HepG2 (cell line): Measurements from ENCODE around the gene UTP4. TPM values are rescaled to one million over a fixed set of nuclear protein-coding genes. Genes with fewer than 3 reads are reported as not detected.
A peak's percentile ranks its signal among the peaks of the same experiment; 100 is the strongest.

Source experiments
- FOXK2 ChIP-seq: fragments of 450-650 bp; IDR thresholded peaks from 2 replicates; pipeline ENCODE4 v1.6.1; 2016
- GFI1 ChIP-seq: sonication (generic); formaldehyde crosslinking; IDR thresholded peaks from 2 replicates; pipeline ENCODE4 v1.5.0; 2020; ENCODE audit warnings: missing genetic modification reagents, mild to moderate bottlenecking, borderline replicate concordance
- NBN ChIP-seq: fragments of 450-650 bp; conservative IDR thresholded peaks from 2 replicates; pipeline ENCODE4 v1.6.1; 2017
- RELA ChIP-seq: sonication (generic); formaldehyde crosslinking; IDR thresholded peaks from 2 replicates; pipeline ENCODE4 v1.4.0; 2020; ENCODE audit warnings: missing genetic modification reagents
- SETDB1 ChIP-seq: sonication (generic); formaldehyde crosslinking; IDR thresholded peaks from 2 replicates; pipeline ENCODE4 v1.5.1; 2020; ENCODE audit warnings: missing genetic modification reagents, mild to moderate bottlenecking, borderline replicate concordance
- STAG1 ChIP-seq: sonication (generic); formaldehyde crosslinking; IDR thresholded peaks from 2 replicates; pipeline ENCODE4 v1.4.0; 2020; ENCODE audit warnings: missing genetic modification reagents
- U2AF2 ChIP-seq: fragments of 200-400 bp; formaldehyde crosslinking; IDR thresholded peaks from 2 replicates; pipeline ENCODE4 v1.6.1; 2017; ENCODE audit warnings: low read depth, mild to moderate bottlenecking, low read length
- ZBTB42 ChIP-seq: sonication (generic); formaldehyde crosslinking; IDR thresholded peaks from 2 replicates; pipeline ENCODE4 v1.5.0; 2020; ENCODE audit warnings: mild to moderate bottlenecking, missing genetic modification reagents
- ZNF224 ChIP-seq: sonication (generic); formaldehyde crosslinking; IDR thresholded peaks from 2 replicates; pipeline ENCODE4 v1.5.0; 2020; ENCODE audit warnings: mild to moderate bottlenecking, missing genetic modification reagents
- ZNF660 ChIP-seq: sonication (generic); formaldehyde crosslinking; IDR thresholded peaks from 2 replicates; pipeline ENCODE4 v1.5.1; 2020; ENCODE audit warnings: mild to moderate bottlenecking, low read depth, missing genetic modification reagents, borderline replicate concordance
- polyA plus RNA-seq, 8 experiments: library from polyadenylated mRNA; depleted of rRNA in 3 of 8; stranded (reverse) in 7 of 8; unstranded in 1 of 8; fragments of >200 nt; fragmentation: Illumina TruSeq in 4 of 8; extraction: Trizol in 4 of 8; gene quantifications; 2 replicates each; pipeline versions ENCODE4 v1.2.1 to v1.2.3, GENCODE V29; 2011 to 2016; ENCODE audit warnings: low read depth in 4 of 8, missing spikeins in 1 of 8, mixed read lengths in 1 of 8; ENCODE audit not compliant: insufficient read depth in 1 of 8
- total RNA-seq, 5 experiments: library from RNA; depleted of rRNA; stranded (reverse); fragments of >200 nt; fragmentation: Illumina TruSeq; extraction: Trizol; gene quantifications; 2 replicates each; pipeline ENCODE4 v1.2.3, GENCODE V29; 2016; ENCODE audit warnings: low read depth in 1 of 5
- TF ChIP-seq, protein P1 (sequence below): sonication (generic); formaldehyde crosslinking; IDR thresholded peaks from 2 replicates; pipeline ENCODE4 v1.9.0; 2022; ENCODE audit warnings: low read depth, missing genetic modification reagents
- TF ChIP-seq, protein P2 (sequence below): sonication (generic); formaldehyde crosslinking; IDR thresholded peaks from 2 replicates; pipeline ENCODE4 v1.5.1; 2020; ENCODE audit warnings: mild to moderate bottlenecking, missing genetic modification reagents, moderate library complexity
- TF ChIP-seq, protein P3 (sequence below): sonication (generic); formaldehyde crosslinking; IDR thresholded peaks from 2 replicates; pipeline ENCODE4 v1.5.0; 2020; ENCODE audit warnings: missing genetic modification reagents
- TF ChIP-seq, protein P4 (sequence below): sonication (generic); formaldehyde crosslinking; IDR thresholded peaks from 2 replicates; pipeline ENCODE4 v1.5.1; 2020; ENCODE audit warnings: missing genetic modification reagents, mild to moderate bottlenecking, borderline replicate concordance
- TF ChIP-seq, protein P5 (sequence below): sonication (generic); formaldehyde crosslinking; IDR thresholded peaks from 2 replicates; pipeline ENCODE4 v1.8.1; 2023; ENCODE audit warnings: mild to moderate bottlenecking, inconsistent platforms, moderate library complexity, missing genetic modification reagents, borderline replicate concordance
- TF ChIP-seq, protein P6 (sequence below): sonication (generic); formaldehyde crosslinking; IDR thresholded peaks from 2 replicates; pipeline ENCODE4 v1.8.0; 2022; ENCODE audit warnings: mild to moderate bottlenecking, missing genetic modification reagents

Gene UTP4
- total and polyA plus RNA-seq, 2 of the 13 experiments (the other 11 are each of a cell fraction or from before 2014, with no cell fraction given) = 30.0 to 85.8 TPM

DNA sequence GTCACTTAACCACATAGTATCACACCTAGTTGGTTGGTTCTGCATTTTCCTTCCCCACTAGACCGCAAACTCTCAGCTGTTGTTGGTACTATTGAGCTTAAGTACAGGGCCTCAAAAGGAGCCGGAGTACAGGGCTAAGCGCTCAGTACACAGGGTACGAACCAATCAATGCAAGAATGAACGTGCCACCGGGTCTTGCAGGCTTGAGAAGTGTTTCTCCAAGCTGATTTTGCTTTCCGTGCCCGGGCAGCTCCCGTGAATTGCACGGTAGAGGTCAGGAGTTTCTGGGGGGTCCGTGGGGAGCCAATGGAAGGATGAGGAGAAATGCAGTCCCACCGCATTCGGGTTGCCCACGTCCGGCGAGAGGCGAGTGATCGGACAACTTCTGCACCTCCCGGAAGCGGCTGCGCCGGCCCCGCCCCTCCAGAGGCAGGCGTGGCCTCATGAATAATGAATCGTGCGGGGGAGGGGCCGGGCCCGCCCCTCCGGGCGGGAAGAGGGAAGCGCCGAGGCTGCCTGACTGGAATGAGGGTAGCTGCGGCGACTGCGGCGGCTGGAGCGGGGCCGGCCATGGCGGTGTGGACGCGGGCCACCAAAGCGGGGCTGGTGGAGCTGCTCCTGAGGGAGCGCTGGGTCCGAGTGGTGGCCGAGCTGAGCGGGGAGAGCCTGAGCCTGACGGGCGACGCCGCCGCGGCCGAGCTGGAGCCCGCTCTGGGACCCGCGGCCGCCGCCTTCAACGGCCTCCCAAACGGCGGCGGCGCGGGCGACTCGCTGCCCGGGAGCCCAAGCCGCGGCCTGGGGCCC, 54.4 kb downstream of the UTP4 start, which contains the start of gene SNTB2 (continued):
- TF ChIP-seq, protein P1, sequence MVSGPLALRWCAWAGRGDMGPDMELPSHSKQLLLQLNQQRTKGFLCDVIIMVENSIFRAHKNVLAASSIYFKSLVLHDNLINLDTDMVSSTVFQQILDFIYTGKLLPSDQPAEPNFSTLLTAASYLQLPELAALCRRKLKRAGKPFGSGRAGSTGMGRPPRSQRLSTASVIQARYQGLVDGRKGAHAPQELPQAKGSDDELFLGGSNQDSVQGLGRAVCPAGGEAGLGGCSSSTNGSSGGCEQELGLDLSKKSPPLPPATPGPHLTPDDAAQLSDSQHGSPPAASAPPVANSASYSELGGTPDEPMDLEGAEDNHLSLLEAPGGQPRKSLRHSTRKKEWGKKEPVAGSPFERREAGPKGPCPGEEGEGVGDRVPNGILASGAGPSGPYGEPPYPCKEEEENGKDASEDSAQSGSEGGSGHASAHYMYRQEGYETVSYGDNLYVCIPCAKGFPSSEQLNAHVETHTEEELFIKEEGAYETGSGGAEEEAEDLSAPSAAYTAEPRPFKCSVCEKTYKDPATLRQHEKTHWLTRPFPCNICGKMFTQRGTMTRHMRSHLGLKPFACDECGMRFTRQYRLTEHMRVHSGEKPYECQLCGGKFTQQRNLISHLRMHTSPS (CRISPR knock-in tag) = peak; percentile 36
- TF ChIP-seq, protein P2, sequence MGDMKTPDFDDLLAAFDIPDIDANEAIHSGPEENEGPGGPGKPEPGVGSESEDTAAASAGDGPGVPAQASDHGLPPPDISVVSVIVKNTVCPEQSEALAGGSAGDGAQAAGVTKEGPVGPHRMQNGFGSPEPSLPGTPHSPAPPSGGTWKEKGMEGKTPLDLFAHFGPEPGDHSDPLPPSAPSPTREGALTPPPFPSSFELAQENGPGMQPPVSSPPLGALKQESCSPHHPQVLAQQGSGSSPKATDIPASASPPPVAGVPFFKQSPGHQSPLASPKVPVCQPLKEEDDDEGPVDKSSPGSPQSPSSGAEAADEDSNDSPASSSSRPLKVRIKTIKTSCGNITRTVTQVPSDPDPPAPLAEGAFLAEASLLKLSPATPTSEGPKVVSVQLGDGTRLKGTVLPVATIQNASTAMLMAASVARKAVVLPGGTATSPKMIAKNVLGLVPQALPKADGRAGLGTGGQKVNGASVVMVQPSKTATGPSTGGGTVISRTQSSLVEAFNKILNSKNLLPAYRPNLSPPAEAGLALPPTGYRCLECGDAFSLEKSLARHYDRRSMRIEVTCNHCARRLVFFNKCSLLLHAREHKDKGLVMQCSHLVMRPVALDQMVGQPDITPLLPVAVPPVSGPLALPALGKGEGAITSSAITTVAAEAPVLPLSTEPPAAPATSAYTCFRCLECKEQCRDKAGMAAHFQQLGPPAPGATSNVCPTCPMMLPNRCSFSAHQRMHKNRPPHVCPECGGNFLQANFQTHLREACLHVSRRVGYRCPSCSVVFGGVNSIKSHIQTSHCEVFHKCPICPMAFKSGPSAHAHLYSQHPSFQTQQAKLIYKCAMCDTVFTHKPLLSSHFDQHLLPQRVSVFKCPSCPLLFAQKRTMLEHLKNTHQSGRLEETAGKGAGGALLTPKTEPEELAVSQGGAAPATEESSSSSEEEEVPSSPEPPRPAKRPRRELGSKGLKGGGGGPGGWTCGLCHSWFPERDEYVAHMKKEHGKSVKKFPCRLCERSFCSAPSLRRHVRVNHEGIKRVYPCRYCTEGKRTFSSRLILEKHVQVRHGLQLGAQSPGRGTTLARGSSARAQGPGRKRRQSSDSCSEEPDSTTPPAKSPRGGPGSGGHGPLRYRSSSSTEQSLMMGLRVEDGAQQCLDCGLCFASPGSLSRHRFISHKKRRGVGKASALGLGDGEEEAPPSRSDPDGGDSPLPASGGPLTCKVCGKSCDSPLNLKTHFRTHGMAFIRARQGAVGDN (CRISPR knock-in tag) = peak; percentile 95
- TF ChIP-seq, protein P3, sequence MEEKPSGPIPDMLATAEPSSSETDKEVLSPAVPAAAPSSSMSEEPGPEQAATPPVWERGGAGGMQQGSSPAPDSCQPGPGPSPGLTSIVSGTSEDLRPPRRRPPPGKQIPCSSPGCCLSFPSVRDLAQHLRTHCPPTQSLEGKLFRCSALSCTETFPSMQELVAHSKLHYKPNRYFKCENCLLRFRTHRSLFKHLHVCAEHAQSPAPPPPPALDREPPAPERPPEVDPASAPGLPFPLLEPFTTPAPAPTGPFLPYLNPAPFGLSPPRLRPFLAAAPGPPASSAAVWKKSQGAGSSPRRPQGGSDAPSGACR (CRISPR knock-in tag) = peak; percentile 72; the same call in 1 of the 2 replicates
- no peak for TF ChIP-seq ZNF660
- TF ChIP-seq NBN = no peak
- TF ChIP-seq, protein P4, sequence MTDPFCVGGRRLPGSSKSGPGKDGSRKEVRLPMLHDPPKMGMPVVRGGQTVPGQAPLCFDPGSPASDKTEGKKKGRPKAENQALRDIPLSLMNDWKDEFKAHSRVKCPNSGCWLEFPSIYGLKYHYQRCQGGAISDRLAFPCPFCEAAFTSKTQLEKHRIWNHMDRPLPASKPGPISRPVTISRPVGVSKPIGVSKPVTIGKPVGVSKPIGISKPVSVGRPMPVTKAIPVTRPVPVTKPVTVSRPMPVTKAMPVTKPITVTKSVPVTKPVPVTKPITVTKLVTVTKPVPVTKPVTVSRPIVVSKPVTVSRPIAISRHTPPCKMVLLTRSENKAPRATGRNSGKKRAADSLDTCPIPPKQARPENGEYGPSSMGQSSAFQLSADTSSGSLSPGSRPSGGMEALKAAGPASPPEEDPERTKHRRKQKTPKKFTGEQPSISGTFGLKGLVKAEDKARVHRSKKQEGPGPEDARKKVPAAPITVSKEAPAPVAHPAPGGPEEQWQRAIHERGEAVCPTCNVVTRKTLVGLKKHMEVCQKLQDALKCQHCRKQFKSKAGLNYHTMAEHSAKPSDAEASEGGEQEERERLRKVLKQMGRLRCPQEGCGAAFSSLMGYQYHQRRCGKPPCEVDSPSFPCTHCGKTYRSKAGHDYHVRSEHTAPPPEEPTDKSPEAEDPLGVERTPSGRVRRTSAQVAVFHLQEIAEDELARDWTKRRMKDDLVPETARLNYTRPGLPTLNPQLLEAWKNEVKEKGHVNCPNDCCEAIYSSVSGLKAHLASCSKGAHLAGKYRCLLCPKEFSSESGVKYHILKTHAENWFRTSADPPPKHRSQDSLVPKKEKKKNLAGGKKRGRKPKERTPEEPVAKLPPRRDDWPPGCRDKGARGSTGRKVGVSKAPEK (CRISPR knock-in tag) = no peak
- 0 out of 2 replicates have a peak, but pooled peaks have one; percentile 18 for TF ChIP-seq RELA (CRISPR knock-in tag)
- TF ChIP-seq STAG1 (CRISPR knock-in tag) = no peak
- TF ChIP-seq, protein P5, sequence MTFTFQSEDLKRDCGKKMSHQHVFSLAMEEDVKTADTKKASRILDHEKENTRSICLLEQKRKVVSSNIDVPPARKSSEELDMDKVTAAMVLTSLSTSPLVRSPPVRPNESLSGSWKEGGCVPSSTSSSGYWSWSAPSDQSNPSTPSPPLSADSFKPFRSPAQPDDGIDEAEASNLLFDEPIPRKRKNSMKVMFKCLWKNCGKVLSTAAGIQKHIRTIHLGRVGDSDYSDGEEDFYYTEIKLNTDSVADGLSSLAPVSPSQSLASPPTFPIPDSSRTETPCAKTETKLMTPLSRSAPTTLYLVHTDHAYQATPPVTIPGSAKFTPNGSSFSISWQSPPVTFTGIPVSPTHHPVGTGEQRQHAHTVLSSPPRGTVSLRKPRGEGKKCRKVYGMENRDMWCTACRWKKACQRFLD = peak; percentile 90; the same call in 1 of the 2 replicates
- TF ChIP-seq ZBTB42 = peak; percentile 61; the same call in 1 of the 2 replicates
- TF ChIP-seq, protein P6, sequence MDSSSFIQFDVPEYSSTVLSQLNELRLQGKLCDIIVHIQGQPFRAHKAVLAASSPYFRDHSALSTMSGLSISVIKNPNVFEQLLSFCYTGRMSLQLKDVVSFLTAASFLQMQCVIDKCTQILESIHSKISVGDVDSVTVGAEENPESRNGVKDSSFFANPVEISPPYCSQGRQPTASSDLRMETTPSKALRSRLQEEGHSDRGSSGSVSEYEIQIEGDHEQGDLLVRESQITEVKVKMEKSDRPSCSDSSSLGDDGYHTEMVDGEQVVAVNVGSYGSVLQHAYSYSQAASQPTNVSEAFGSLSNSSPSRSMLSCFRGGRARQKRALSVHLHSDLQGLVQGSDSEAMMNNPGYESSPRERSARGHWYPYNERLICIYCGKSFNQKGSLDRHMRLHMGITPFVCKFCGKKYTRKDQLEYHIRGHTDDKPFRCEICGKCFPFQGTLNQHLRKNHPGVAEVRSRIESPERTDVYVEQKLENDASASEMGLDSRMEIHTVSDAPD (CRISPR knock-in tag) = peak; percentile 34; the same call in 1 of the 2 replicates
- no peak for TF ChIP-seq SETDB1 (CRISPR knock-in tag)
- no peak for TF ChIP-seq U2AF2
- TF ChIP-seq FOXK2 = no peak
- peak; percentile 92; the same call in 1 of the 2 replicates for TF ChIP-seq ZNF224 (CRISPR knock-in tag)
- peak; percentile 87 for TF ChIP-seq GFI1 (CRISPR knock-in tag)
